HG03159 (cell line): Measurements from ENCODE around the gene RICTOR.
A peak's percentile ranks its signal among the peaks of the same experiment; 100 is the strongest.

Experiments used
- ATAC-seq: cut with Tn5 transposase; IDR thresholded peaks from one replicate; pipeline ENCODE4 v1.9.1; 2021; ENCODE audit warnings: mild to moderate bottlenecking, moderate library complexity; ENCODE audit not compliant: unreplicated experiment

The RICTOR gene

GRCh38 chr5:39093352-39093751 lies 19.2 kb upstream of the RICTOR start:
- no peak for ATAC-seq

- ATAC-seq, result no peak
Measured at GRCh38 chr5:39092581-39093351, 18.6 kb upstream of the RICTOR start.

- ATAC-seq, result no peak
Measured at GRCh38 chr5:39091940-39092580, 17.9 kb upstream of the RICTOR start.

GRCh38 chr5:39083968-39084367 lies 9.8 kb upstream of the RICTOR start:
- ATAC-seq, result no peak

GRCh38 chr5:39082995-39083394 lies 8.8 kb upstream of the RICTOR start:
- ATAC-seq, result no peak

GRCh38 chr5:39080597-39081204 lies 6.5 kb upstream of the RICTOR start:
- ATAC-seq, result no peak

- no peak for ATAC-seq
Measured at GRCh38 chr5:39080168-39080567, 6.0 kb upstream of the RICTOR start.

- ATAC-seq, result no peak
Measured at GRCh38 chr5:39079147-39079546, 4.9 kb upstream of the RICTOR start.

GRCh38 chr5:39076757-39077728 lies 2.8 kb upstream of the RICTOR start:
- ATAC-seq, result peak; percentile 26

GRCh38 chr5:39076101-39076756 lies 2.0 kb upstream of the RICTOR start:
- no peak for ATAC-seq

GRCh38 chr5:39073767-39074016 lies 507 bp downstream of the RICTOR start:
- peak; percentile 21 for ATAC-seq

- peak; percentile 36 for ATAC-seq
Measured at GRCh38 chr5:39072925-39073766, 1.1 kb downstream of the RICTOR start.

GRCh38 chr5:39068099-39068498 lies 6.1 kb downstream of the RICTOR start:
- no peak for ATAC-seq

GRCh38 chr5:39064450-39064849 lies 9.7 kb downstream of the RICTOR start:
- no peak for ATAC-seq

- ATAC-seq, result no peak
Measured at GRCh38 chr5:39063037-39063436, 11.2 kb downstream of the RICTOR start.

GRCh38 chr5:39062530-39062929 lies 11.7 kb downstream of the RICTOR start:
- ATAC-seq, result no peak

- no peak for ATAC-seq
Measured at GRCh38 chr5:39062104-39062503, 12.1 kb downstream of the RICTOR start.

GRCh38 chr5:39059064-39059463 lies 15.1 kb downstream of the RICTOR start:
- no peak for ATAC-seq

- ATAC-seq, result peak; percentile 76
Measured at GRCh38 chr5:39058178-39058921, 15.8 kb downstream of the RICTOR start.
